ENCODE results near the gene B3GNT4. TPM values are rescaled to one million over a fixed set of nuclear protein-coding genes. Genes with fewer than 3 reads are reported as not detected.
"Not testable (repeated sequence)": the region's sequence is repeated elsewhere in the genome, so short reads cannot be mapped to it uniquely, and the experiment has no call there.

Gene B3GNT4
- total and polyA plus RNA-seq, 9 donors, result 0.15 to 0.42 TPM; not detected in 7

DNA sequence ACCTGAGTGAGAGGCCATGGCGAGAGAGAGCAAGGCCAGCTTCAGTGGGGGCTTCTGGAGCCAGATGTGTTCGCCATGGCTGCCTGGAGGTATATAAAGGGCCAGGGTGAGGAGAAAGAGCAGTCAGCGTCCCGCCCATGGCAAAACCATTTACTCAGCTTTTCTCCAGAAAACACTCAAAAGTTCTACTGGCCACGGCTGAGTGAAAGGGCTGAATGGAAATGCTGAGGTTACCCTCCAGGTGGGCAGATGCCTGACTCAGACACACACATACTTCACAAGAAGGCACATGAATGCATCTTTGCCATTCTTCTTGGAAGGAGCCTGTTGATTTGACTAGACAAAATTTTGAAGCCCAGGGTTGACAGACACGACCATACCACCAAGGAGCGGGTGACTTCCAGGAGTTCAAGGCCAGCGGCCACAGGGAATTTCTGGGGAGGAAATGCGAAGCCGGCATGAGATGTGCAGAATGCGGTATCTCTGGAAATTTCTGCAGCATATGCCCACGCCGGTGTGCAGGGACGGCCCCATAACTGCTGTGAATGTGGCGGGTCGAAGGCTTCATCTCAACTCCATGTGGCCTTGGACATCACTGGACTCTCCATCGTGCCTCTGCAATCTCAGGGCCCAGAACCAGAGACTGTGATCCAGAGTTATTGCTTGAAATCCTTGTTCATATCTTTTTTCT, 29.2 kb upstream of the B3GNT4 start, which contains the start of gene IL31:
Gene IL31, minus strand, starts transcription at position 67 of the 691 bp plus-strand sequence. Its CDS starts 49 bp downstream, at position 18.
- no peak for DNase-seq
- no peaks in the 10 kb centered on the region for H3K36me3 ChIP-seq
- intact Hi-C loops (cut with DNase I), result no loop called here
- no peaks in the 10 kb centered on the region for H3K4me1 ChIP-seq (ENCODE audit: insufficient read depth)
- H3K27me3 ChIP-seq, result no peaks in the 10 kb centered on the region
- TF ChIP-seq EP300 (IDR thresholded peaks at IDR 0.05), result no peak
- TF ChIP-seq, protein P1, sequence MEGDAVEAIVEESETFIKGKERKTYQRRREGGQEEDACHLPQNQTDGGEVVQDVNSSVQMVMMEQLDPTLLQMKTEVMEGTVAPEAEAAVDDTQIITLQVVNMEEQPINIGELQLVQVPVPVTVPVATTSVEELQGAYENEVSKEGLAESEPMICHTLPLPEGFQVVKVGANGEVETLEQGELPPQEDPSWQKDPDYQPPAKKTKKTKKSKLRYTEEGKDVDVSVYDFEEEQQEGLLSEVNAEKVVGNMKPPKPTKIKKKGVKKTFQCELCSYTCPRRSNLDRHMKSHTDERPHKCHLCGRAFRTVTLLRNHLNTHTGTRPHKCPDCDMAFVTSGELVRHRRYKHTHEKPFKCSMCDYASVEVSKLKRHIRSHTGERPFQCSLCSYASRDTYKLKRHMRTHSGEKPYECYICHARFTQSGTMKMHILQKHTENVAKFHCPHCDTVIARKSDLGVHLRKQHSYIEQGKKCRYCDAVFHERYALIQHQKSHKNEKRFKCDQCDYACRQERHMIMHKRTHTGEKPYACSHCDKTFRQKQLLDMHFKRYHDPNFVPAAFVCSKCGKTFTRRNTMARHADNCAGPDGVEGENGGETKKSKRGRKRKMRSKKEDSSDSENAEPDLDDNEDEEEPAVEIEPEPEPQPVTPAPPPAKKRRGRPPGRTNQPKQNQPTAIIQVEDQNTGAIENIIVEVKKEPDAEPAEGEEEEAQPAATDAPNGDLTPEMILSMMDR (IDR thresholded peaks at IDR 0.05), result no peak
- H3K27ac ChIP-seq, result no peak within 1 kb of the TSS
- H3K9me3 ChIP-seq, result no peaks in the 10 kb centered on the region
- 80 to 84% (median 80%) methylated on average over 17 of the region's 17 CpGs for WGBS, 3 donors
- no peak within 1 kb of the TSS for H3K4me3 ChIP-seq

DNA sequence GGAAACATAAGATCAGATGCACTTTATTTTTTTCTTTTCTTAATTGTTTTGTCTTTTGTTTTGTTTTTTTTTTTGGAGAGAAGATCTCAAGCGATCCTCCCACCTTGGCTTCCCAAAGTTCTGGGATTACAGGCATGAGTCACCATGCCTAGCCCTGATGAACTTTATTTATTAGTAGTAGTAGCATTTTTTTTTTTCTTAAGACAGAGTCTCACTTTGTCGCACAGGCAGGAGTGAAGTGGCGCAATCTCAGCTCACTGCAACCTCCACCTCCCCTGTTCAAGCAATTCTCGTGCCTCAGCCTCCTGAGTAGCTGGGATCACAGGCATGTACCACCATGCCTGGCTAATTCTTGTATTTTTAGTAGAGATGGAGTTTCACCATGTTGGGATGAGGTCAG, 27.0 kb upstream of the B3GNT4 start:
- H3K4me3 ChIP-seq; H3K36me3 ChIP-seq; H3K27ac ChIP-seq; H3K27me3 ChIP-seq; H3K4me1 ChIP-seq (ENCODE audit: insufficient read depth); H3K9me3 ChIP-seq; intact Hi-C loops (cut with DNase I); DNase-seq: not testable (repeated sequence)
- 72 to 77% (median 72%) methylated on average over 4 of the region's 4 CpGs for WGBS, 3 donors

DNA sequence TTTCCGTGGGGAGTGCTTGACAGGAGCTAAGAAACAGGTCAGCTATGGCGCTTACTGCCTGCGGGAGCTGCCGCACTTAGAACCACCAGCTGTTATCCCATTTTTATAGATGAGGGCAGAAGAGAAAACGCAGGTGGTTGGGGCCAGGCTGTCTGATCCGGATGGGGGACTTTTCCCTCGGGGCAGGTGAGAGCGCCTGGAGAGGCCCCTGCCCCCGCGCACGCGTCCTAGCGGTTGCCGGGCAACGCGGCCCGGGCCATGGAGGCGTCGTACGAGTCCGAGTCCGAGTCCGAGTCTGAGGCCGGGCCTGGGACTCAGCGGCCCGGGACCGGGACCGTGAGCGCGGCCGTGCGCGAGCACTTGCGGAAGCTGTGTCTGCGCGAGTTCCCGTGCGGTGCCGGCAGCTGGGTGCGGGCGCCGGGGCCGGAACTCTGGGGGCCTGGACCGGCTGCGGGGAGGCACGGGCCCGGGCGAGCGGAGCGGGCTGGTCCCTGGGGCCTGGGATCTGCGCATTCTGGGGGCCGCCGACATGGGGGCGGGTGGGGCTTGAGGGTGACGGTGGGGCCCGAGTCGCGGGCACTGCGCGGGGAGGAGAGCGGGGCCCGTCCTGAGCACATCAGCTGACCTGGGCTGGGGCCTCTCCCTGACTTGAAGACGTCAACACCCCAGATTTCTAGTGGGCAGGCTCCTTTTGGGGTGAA, 20.5 kb upstream of the B3GNT4 start, which contains the start of gene LRRC43:
Gene LRRC43, plus strand, starts transcription at position 237 of the 701 bp plus-strand sequence. Its CDS starts 22 bp downstream, at position 259.
- H3K27me3 ChIP-seq, result no peaks in the 10 kb centered on the region
- H3K36me3 ChIP-seq, result no peaks in the 10 kb centered on the region
- no peaks in the 10 kb centered on the region for H3K9me3 ChIP-seq
- TF ChIP-seq EP300 (IDR thresholded peaks at IDR 0.05), result no peak
- TF ChIP-seq, protein P1 (IDR thresholded peaks at IDR 0.05), result no peak
- no peak for TF ChIP-seq POLR2A (IDR thresholded peaks at IDR 0.05)
- intact Hi-C loops (cut with DNase I), result no loop called here
- peak within 1 kb of the TSS; percentile 27 for H3K4me3 ChIP-seq
- no peak within 1 kb of the TSS for H3K27ac ChIP-seq
- DNase-seq, result peak in 3 of 5 donors; percentile 29 to 62 (median 60)
- no peaks in the 10 kb centered on the region for H3K4me1 ChIP-seq (ENCODE audit: insufficient read depth)
- WGBS, 3 donors, result 2% methylated on average over 26 to 63 of the region's 63 CpGs

DNA sequence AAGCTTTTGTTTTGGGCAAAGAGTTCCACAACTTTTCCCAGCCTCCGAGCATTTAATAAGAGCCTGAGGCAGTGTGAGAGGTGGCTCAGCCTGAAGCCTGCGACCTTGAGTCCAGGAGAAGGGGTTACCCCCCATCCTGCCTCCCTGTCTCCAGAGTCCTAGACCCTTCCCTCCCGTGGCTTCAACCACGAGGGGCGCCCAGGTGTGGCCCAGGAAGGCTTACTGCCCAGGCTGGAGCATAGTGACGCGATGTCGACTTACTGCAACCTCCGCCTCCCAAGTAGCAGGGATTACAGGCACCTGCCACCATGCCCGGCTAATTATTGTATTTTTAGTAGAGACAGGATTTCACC, 19.9 kb upstream of the B3GNT4 start:
- WGBS, 3 donors, result 62 to 72% (median 63%) methylated on average over 10 of the region's 10 CpGs
- Histone ChIP-seq H3K36me3 (no peaks in the 10 kb centered on the region), H3K4me1 (ENCODE audit: insufficient read depth) (no peaks in the 10 kb centered on the region), H3K9me3 (no peaks in the 10 kb centered on the region), H3K27ac (no peak overlapping the region), H3K27me3 (no peaks in the 10 kb centered on the region), H3K4me3 (peak overlapping the region; percentile 27)
- DNase-seq, result no peak
- TF ChIP-seq POLR2A (IDR thresholded peaks at IDR 0.05) (no peak), EP300 (IDR thresholded peaks at IDR 0.05) (no peak)
- TF ChIP-seq, protein P1 (IDR thresholded peaks at IDR 0.05), result no peak
- intact Hi-C loops (cut with DNase I), result no loop called here

DNA sequence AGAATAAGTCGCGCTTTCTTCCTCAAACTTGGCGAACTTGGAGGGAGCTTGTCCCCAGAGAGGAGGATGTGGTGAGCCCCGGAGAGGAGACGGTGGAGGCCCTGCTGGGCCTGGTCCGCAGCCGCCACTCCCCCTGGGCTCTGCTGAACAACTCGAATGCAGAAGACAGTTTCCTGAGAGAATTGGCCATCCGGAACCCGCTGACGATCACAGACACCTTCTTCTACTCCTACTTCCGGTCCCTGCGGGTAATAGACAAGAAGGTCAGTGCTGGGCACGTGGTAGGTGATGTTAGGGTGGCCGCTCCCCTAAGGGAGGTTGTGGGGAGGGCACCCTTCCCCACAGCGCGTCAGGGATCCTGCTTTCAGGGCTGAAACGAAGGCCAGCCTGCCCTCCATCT, 19.0 kb upstream of the B3GNT4 start:
- H3K27me3 ChIP-seq, result no peaks in the 10 kb centered on the region
- DNase-seq, result no peak
- H3K36me3 ChIP-seq, result no peaks in the 10 kb centered on the region
- H3K4me3 ChIP-seq, result no peak overlapping the region
- H3K27ac ChIP-seq, result no peak overlapping the region
- H3K4me1 ChIP-seq (ENCODE audit: insufficient read depth), result no peaks in the 10 kb centered on the region
- intact Hi-C loops (cut with DNase I), result no loop called here
- H3K9me3 ChIP-seq, result no peaks in the 10 kb centered on the region
- no peak for TF ChIP-seq POLR2A (IDR thresholded peaks at IDR 0.05)
- TF ChIP-seq EP300 (IDR thresholded peaks at IDR 0.05), result no peak
- TF ChIP-seq, protein P1 (IDR thresholded peaks at IDR 0.05), result no peak
- 89 to 91% (median 90%) methylated on average over 18 of the region's 18 CpGs for WGBS, 3 donors

All from ovary (tissue), 9 donors.